ENCODE data around the gene FUNDC2.

The FUNDC2 gene

DNA sequence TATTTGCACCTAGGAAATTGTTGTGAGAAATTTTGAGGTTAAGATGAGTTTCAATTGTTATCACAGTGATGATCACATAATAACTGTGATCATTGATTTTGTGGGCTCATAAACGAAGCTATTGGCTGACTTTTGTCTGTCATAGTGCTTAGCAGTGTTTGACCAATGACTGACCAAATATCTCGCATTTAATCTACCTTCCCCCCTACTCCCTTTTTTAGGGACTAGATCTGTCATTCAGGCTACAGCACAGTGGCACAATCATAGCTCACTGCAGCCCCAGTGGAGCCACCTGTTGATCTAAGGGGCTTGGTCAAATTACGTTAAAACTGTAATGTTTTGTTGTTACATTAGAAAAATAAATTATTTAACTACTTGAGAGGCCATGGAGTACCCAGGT, 1.5 kb downstream of the FUNDC2 start:
- peaks cover 6% of the 10 kb centered on the region for H3K4me1 ChIP-seq (ENCODE audit: control insufficient read depth, insufficient read depth, low read length)
- H3K36me3 ChIP-seq (ENCODE audit: control insufficient read depth, insufficient read depth, low read length), result no peaks in the 10 kb centered on the region
- H3K27me3 ChIP-seq (ENCODE audit: control insufficient read depth, insufficient read depth, low read length), result no peaks in the 10 kb centered on the region
- H3K9ac ChIP-seq (ENCODE audit: low read length), result no peak overlapping the region
- H3K9me3 ChIP-seq (ENCODE audit: control insufficient read depth, low read length), result no peaks in the 10 kb centered on the region
- no peak overlapping the region for H3K4me3 ChIP-seq (ENCODE audit: low read length)

DNA sequence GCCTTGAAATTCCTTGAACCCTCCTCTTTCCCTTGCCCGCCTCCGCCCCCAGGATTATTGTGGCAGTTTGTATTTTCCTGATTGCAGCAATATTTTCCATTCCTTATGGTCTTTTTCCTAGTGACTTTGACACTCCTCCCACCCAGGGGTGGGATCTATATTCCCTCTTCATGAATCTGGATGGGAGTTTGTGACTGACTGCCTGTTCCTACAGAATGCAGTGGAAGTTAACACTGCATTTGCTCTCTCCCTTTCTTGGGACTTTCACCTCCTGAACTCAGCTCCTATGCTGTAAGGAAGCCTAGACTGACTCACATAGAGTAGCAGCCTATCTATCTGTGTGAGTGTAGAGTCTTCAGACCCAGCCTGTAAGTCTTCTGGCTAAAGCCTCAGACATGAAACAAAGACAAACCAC, 2.2 kb downstream of the FUNDC2 start:
- Histone ChIP-seq H3K36me3 (ENCODE audit: control insufficient read depth, insufficient read depth, low read length) (no peaks in the 10 kb centered on the region), H3K9me3 (ENCODE audit: control insufficient read depth, low read length) (no peaks in the 10 kb centered on the region), H3K27me3 (ENCODE audit: control insufficient read depth, insufficient read depth, low read length) (no peaks in the 10 kb centered on the region), H3K9ac (ENCODE audit: low read length) (no peak overlapping the region), H3K4me3 (ENCODE audit: low read length) (no peak overlapping the region), H3K4me1 (ENCODE audit: control insufficient read depth, insufficient read depth, low read length) (peaks cover 6% of the 10 kb centered on the region)

DNA sequence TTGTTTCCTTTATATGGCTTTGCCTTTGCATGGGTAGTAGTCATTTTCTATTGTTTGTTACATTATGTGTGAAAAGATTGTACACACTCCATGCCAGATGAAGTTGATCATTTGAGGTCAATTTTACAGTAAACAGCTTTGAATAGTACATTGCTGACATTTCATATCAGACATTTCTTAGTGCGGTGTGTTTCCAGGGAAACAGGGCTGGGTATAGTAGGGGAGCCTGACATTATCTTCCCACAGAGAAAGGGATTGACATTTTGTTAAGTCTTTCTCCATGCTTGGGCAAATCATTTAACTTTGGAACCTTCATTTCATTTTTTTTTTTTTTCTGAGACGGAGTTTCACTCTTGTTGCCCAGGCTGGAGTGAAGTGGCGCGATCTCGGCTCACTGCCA, 5.0 kb downstream of the FUNDC2 start:
- Histone ChIP-seq H3K4me3 (ENCODE audit: low read length) (no peak overlapping the region), H3K36me3 (ENCODE audit: control insufficient read depth, insufficient read depth, low read length) (no peaks in the 10 kb centered on the region), H3K27me3 (ENCODE audit: control insufficient read depth, insufficient read depth, low read length) (no peaks in the 10 kb centered on the region), H3K9ac (ENCODE audit: low read length) (no peak overlapping the region), H3K9me3 (ENCODE audit: control insufficient read depth, low read length) (no peaks in the 10 kb centered on the region), H3K4me1 (ENCODE audit: control insufficient read depth, insufficient read depth, low read length) (peaks cover 6% of the 10 kb centered on the region)

DNA sequence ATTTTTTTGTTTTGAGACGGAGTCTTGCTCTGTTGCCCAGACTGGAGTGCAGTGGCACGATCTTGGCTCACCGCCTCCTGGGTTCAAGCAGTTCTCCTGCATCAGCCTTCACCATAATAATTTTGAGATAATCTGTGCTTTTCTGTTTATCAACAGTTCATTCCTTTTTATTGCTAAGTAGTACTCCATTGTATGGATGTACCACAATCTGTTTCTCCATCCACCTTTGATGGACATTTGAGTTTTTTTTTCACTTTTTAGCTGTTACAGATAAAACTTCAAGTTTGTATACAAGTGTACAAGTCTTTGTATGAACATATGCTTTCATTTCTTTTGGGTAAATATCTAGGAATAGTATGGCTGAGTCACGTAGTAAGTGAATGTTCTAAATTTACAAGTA, 9.0 kb downstream of the FUNDC2 start:
- H3K36me3 ChIP-seq (ENCODE audit: control insufficient read depth, insufficient read depth, low read length), result no peaks in the 10 kb centered on the region
- no peak overlapping the region for H3K9ac ChIP-seq (ENCODE audit: low read length)
- no peak overlapping the region for H3K4me3 ChIP-seq (ENCODE audit: low read length)
- H3K4me1 ChIP-seq (ENCODE audit: control insufficient read depth, insufficient read depth, low read length), result no peaks in the 10 kb centered on the region
- H3K9me3 ChIP-seq (ENCODE audit: control insufficient read depth, low read length), result no peaks in the 10 kb centered on the region
- H3K27me3 ChIP-seq (ENCODE audit: control insufficient read depth, insufficient read depth, low read length), result no peaks in the 10 kb centered on the region

DNA sequence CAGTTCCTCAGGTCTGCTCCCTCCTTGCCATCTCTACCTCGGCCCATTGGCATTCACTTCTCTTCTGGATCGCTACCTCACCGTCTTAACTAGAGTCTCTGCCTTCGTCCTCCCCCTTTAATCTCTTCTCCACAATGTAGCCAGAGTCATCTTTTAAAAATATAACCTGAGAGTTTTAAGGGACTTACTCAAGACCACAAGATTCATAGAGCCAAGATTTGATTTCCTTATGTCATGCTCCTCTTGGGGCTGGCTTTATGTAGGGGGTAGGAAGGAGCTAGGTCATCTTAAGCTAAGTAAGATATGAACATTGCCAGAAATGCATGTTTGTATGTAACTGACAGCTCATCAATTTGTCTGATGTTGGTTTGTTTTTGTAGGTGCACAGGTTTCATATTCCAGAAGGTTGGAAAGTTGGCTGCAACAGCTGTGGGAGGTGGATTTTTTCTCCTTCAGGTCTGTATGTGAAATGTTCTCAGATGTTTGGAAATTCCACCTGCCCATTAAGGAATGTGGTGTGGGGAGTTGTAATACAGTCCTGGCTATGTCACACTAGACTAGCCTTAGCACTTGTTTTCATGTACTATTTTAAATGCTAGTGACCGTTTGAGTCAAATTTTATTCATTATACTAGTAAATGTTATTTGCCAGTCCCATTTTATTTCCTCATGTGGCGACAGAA, 19.6 kb downstream of the FUNDC2 start:
- H3K4me3 ChIP-seq (ENCODE audit: low read length), result no peak overlapping the region

DNA sequence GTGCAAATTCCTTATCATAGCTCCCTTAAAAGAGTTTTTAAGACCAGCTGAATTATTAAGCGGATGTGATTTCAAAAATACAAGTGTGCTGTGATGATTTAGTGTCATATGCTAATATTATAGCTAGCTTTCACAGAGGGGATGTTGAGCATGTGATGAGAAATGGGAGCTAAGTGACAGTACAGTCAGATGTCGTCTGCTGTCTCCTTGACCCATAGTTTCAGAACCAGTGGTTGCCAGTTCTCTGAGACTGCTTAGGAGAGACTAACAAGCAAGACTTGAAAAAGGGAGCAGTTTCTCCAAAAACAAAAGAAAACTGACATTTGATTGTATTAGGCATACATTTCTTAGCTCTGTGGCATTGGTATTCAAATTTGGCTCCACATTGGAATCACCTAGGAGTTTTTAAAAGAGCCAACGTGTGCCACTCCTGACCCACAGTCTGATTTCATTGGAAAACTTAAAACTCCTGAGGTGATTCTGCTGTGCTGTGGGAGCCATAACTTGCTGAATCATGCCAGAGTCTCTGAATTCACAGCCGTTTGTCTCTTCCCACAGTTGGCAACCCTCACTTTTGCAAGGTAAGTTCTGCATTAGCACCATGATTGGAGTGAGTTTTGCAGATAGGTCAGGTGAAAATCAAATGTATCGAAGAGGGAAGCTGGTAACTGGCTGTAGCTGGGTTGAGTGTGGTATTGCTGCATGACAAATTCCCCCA, 20.3 kb downstream of the FUNDC2 start:
- Histone ChIP-seq H3K9ac (ENCODE audit: low read length) (no peak overlapping the region), H3K4me3 (ENCODE audit: low read length) (no peak overlapping the region), H3K36me3 (ENCODE audit: control insufficient read depth, insufficient read depth, low read length) (no peaks in the 10 kb centered on the region), H3K27me3 (ENCODE audit: control insufficient read depth, insufficient read depth, low read length) (no peaks in the 10 kb centered on the region), H3K4me1 (ENCODE audit: control insufficient read depth, insufficient read depth, low read length) (no peaks in the 10 kb centered on the region), H3K9me3 (ENCODE audit: control insufficient read depth, low read length) (no peaks in the 10 kb centered on the region)

More for the DNA sequence above, 19.6 kb downstream of the FUNDC2 start:
- Histone ChIP-seq H3K4me1 (ENCODE audit: control insufficient read depth, insufficient read depth, low read length) (no peaks in the 10 kb centered on the region), H3K36me3 (ENCODE audit: control insufficient read depth, insufficient read depth, low read length) (no peaks in the 10 kb centered on the region), H3K9me3 (ENCODE audit: control insufficient read depth, low read length) (no peaks in the 10 kb centered on the region), H3K27me3 (ENCODE audit: control insufficient read depth, insufficient read depth, low read length) (no peaks in the 10 kb centered on the region), H3K9ac (ENCODE audit: low read length) (no peak overlapping the region)

DNA sequence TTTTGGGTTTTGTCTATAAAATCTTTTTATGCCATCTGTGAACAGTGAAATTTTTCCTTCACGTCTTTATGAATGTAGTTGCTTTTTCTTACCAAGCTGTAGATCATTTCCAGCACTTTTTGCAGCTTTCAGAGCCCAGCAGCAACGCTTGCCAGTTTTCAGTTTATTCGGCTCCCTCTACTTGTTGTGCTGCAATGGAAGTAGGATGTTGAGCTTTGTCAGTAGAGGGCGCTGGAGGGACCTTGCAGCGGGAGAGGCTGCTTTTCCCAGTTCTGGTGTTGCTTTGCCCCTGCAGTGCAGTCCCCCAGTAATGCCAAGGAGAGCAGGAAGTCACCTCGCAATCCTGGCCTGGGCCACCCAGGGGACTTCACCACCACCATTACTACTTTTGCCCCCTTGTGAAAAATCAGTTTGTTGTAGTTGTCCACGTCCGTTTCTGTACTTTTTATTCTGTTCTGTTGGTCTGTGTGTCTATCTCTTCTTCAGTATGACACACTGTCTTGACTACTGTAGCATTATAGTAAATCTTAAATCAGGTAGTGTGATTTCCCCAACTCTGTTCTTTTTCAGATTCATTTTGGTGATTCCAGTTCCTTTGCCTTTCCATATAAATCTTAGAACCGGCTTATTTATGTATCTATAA, 22.5 kb downstream of the FUNDC2 start:
- no peak overlapping the region for H3K9ac ChIP-seq (ENCODE audit: low read length)
- no peaks in the 10 kb centered on the region for H3K4me1 ChIP-seq (ENCODE audit: control insufficient read depth, insufficient read depth, low read length)
- no peak overlapping the region for H3K4me3 ChIP-seq (ENCODE audit: low read length)
- H3K9me3 ChIP-seq (ENCODE audit: control insufficient read depth, low read length), result no peaks in the 10 kb centered on the region
- no peaks in the 10 kb centered on the region for H3K36me3 ChIP-seq (ENCODE audit: control insufficient read depth, insufficient read depth, low read length)
- H3K27me3 ChIP-seq (ENCODE audit: control insufficient read depth, insufficient read depth, low read length), result no peaks in the 10 kb centered on the region

DNA sequence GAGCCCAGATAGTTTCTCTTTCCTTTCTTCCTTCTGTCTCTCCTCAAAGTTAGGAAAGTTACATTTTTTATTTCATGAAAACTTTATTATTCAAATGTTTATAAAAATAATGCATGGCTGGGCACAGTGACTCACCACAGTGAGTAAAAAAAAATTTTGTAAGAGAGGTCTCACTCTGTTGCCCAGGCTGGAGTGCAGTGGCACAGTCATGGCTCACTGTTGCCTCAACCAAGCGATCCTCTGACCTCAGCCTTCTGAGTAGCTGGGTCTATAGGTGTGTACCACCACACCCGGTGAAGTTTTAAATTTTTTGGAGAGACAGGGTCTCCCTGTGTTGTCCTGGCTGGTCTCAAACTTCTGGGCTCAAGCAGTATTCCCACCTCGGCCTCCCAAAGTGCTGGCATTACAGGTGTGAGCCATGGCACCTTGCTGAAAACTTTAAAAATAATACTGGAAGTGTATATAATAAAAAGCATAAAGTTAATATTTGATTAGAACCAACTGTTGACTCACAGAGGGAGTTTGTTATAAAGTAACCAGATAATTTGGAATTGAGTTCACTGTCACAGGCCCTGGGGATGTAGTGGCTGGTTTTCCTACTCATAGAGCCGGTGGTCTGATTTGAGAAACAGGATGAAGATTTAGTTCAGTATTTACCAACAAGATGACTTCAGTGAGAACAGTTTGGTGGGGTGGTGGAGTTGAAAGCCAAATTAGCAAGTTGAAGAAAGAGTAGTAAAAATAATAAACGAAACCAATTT, 26.3 kb downstream of the FUNDC2 start:
- no peak overlapping the region for H3K4me3 ChIP-seq (ENCODE audit: low read length)
- H3K36me3 ChIP-seq (ENCODE audit: control insufficient read depth, insufficient read depth, low read length), result no peaks in the 10 kb centered on the region
- peaks cover 5% of the 10 kb centered on the region for H3K4me1 ChIP-seq (ENCODE audit: control insufficient read depth, insufficient read depth, low read length)
- no peaks in the 10 kb centered on the region for H3K9me3 ChIP-seq (ENCODE audit: control insufficient read depth, low read length)
- H3K27me3 ChIP-seq (ENCODE audit: control insufficient read depth, insufficient read depth, low read length), result no peaks in the 10 kb centered on the region
- H3K9ac ChIP-seq (ENCODE audit: low read length), result no peak overlapping the region

DNA sequence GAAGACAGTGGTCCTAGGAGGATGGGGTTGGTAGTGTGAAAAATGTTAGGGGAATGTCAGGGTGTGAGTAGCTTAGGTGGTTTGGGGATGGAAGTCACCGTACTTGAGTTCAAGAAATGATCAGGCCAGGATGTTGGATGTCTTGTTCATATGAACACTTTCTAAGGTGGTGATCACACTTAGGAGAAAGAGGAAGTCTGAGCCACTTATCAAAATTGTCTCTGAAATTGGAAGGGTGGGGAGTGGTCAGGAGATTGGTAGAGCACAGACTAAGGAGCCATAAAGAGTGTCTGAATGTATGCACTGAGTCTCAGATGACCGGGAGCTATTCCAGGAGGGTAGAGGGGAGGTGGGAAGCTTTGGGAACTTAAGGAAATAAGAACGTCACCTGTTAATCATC, 27.0 kb downstream of the FUNDC2 start:
- H3K9ac ChIP-seq (ENCODE audit: low read length), result no peak overlapping the region
- no peaks in the 10 kb centered on the region for H3K27me3 ChIP-seq (ENCODE audit: control insufficient read depth, insufficient read depth, low read length)
- no peaks in the 10 kb centered on the region for H3K36me3 ChIP-seq (ENCODE audit: control insufficient read depth, insufficient read depth, low read length)
- no peak overlapping the region for H3K4me3 ChIP-seq (ENCODE audit: low read length)
- peaks cover 5% of the 10 kb centered on the region for H3K4me1 ChIP-seq (ENCODE audit: control insufficient read depth, insufficient read depth, low read length)
- no peaks in the 10 kb centered on the region for H3K9me3 ChIP-seq (ENCODE audit: control insufficient read depth, low read length)

DNA sequence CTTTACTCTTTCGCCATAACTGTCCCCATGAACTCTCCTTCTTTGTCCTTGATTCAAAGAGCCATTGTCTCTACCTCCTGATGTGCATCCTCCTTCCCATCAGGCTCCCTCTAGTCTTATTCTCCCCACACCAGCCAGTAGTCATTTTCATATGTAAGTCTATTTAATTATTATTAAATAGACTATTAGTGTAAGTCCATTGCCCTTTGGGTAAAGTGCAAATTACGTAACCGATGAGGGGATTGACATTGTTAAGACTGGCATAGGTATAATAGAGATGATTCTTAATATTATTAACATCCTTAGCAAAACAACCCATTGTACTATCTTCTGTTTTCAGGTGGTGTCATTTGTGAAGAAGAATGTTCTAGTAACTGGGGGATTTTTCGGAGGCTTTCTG, 27.6 kb downstream of the FUNDC2 start:
- no peaks in the 10 kb centered on the region for H3K27me3 ChIP-seq (ENCODE audit: control insufficient read depth, insufficient read depth, low read length)
- peaks cover 5% of the 10 kb centered on the region for H3K4me1 ChIP-seq (ENCODE audit: control insufficient read depth, insufficient read depth, low read length)
- no peak overlapping the region for H3K4me3 ChIP-seq (ENCODE audit: low read length)
- no peak overlapping the region for H3K9ac ChIP-seq (ENCODE audit: low read length)
- H3K9me3 ChIP-seq (ENCODE audit: control insufficient read depth, low read length), result no peaks in the 10 kb centered on the region
- no peaks in the 10 kb centered on the region for H3K36me3 ChIP-seq (ENCODE audit: control insufficient read depth, insufficient read depth, low read length)

DNA sequence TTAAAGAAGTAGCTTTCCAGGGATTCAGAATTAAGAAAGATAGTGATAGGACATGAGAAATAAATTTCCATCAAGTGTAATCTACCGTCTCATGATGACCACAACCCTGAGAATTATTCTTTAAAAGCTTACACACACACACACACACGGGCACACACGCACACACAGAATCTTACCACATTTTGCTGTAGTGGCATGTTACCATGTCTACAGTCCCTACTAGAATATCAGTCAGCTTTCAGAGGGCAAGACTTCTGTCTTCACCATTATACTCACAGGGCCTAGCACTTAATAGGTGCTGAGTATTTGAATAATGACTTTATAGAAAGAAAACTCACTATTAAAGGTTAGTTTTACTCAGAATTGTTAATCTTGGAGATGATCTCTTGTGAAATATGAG, 28.9 kb downstream of the FUNDC2 start:
- H3K9ac ChIP-seq (ENCODE audit: low read length), result no peak overlapping the region
- no peaks in the 10 kb centered on the region for H3K27me3 ChIP-seq (ENCODE audit: control insufficient read depth, insufficient read depth, low read length)
- no peak overlapping the region for H3K4me3 ChIP-seq (ENCODE audit: low read length)
- H3K36me3 ChIP-seq (ENCODE audit: control insufficient read depth, insufficient read depth, low read length), result no peaks in the 10 kb centered on the region
- H3K4me1 ChIP-seq (ENCODE audit: control insufficient read depth, insufficient read depth, low read length), result peaks cover 5% of the 10 kb centered on the region
- H3K9me3 ChIP-seq (ENCODE audit: control insufficient read depth, low read length), result no peaks in the 10 kb centered on the region

DNA sequence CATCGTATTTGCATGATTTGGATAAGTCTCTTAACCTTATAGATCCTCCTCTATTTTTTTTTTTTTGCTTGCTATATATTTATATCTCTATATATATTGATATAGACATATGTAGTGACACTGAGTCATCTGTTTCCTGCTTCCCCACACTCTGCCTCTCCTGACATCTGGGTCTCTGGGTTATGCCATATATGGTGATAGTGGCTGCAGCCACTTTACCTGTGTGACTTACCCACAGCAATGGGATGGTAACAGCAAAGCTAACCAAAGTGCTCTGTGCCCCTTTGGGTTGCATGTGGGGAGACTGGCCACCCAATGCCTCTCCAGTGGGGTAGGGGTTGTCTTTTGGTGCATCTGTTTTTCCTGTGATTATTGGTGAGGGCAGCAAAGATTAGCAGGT, 29.8 kb downstream of the FUNDC2 start:
- Histone ChIP-seq H3K9ac (ENCODE audit: low read length) (no peak overlapping the region), H3K4me3 (ENCODE audit: low read length) (no peak overlapping the region), H3K36me3 (ENCODE audit: control insufficient read depth, insufficient read depth, low read length) (no peaks in the 10 kb centered on the region), H3K9me3 (ENCODE audit: control insufficient read depth, low read length) (no peaks in the 10 kb centered on the region), H3K27me3 (ENCODE audit: control insufficient read depth, insufficient read depth, low read length) (no peaks in the 10 kb centered on the region), H3K4me1 (ENCODE audit: control insufficient read depth, insufficient read depth, low read length) (peaks cover 5% of the 10 kb centered on the region)

All from mucosa of stomach (tissue), 1 donor.